IMR-90 (cell line): ENCODE results near the gene ADAM12. TPM values are rescaled to one million over a fixed set of nuclear protein-coding genes. Genes with fewer than 3 reads are reported as not detected.
A peak's percentile ranks its signal among the peaks of the same experiment; 100 is the strongest.

ENCODE experiments used
- ATAC-seq: fragments of 200-7000 bp; cut with Tn5 transposase; 2 replicates; pipeline ENCODE4 v1.9.1; 2020; ENCODE audit warnings: low read depth, mild to moderate bottlenecking, moderate library complexity
- BruUV-seq: library from RNA; stranded (reverse); fragments of 400-500 nt; replicated peaks from 2 replicates; lab custom pipeline; 2021; lab: Mats Ljungman, UMichigan
- CTCF ChIA-PET: fragments of 300-600 bp; formaldehyde crosslinking; extraction: SDS; loops from one replicate; lab custom pipeline; 2021; ENCODE audit warnings: antibody characterized with exemption; lab: Yijun Ruan, JAX
- POLR2A ChIA-PET: fragments of 300-600 bp; sonication (Branson Sonifier 250); formaldehyde crosslinking; loops from one replicate; lab custom pipeline; 2022; ENCODE audit warnings: antibody characterized with exemption; ENCODE audit not compliant: unreplicated experiment; lab: Charles Lee
- DNase-seq: peaks from one replicate; pipeline ENCODE4 v3.0.0; 2013
- H2AFZ ChIP-seq: replicated peaks from 2 replicates; pipeline ENCODE3; 2013; ENCODE audit warnings: low read length, mild to moderate bottlenecking; ENCODE audit not compliant: poor library complexity
- H2AK5ac ChIP-seq: 2 replicates; pipeline ENCODE4 v1.6.1; 2013; ENCODE audit warnings: low read depth, low read length, inconsistent platforms
- H2AK9ac ChIP-seq: replicated peaks from 2 replicates; pipeline ENCODE3; 2013; ENCODE audit warnings: mild to moderate bottlenecking, low read depth, low read length, moderate library complexity; ENCODE audit not compliant: poor library complexity
- H2BK120ac ChIP-seq: 2 replicates; pipeline ENCODE4 v1.6.1; 2013; ENCODE audit warnings: low read depth, low read length, inconsistent platforms
- H2BK15ac ChIP-seq: 3 replicates; pipeline ENCODE4 v1.6.1; 2013; ENCODE audit warnings: low read depth, low read length, inconsistent platforms
- H2BK20ac ChIP-seq: 2 replicates; pipeline ENCODE4 v1.6.1; 2013; ENCODE audit warnings: low read depth, mild to moderate bottlenecking, inconsistent platforms, low read length, moderate library complexity
- H2BK5ac ChIP-seq: 2 replicates; pipeline ENCODE4 v1.6.1; 2013; ENCODE audit warnings: mild to moderate bottlenecking, low read depth, low read length, inconsistent platforms; ENCODE audit not compliant: poor library complexity, severe bottlenecking
- H3K14ac ChIP-seq: replicated peaks from 2 replicates; pipeline ENCODE4 v1.6.1; 2013; ENCODE audit warnings: low read depth, low read length, inconsistent platforms
- H3K18ac ChIP-seq: 2 replicates; pipeline ENCODE4 v1.6.1; 2013; ENCODE audit warnings: low read depth, low read length, control low read depth
- H3K23ac ChIP-seq: 2 replicates; pipeline ENCODE4 v1.6.1; 2013; ENCODE audit warnings: low read depth, low read length, inconsistent platforms
- H3K27ac ChIP-seq: 2 replicates; pipeline ENCODE4 v1.5.1; 2013; ENCODE audit warnings: mild to moderate bottlenecking, control low read depth, low read length; ENCODE audit not compliant: insufficient read depth
- H3K27me3 ChIP-seq: 2 replicates; pipeline ENCODE4 v1.6.1; 2013; ENCODE audit warnings: low read length; ENCODE audit not compliant: control insufficient read depth, insufficient read depth
- H3K36me3 ChIP-seq: 2 replicates; pipeline ENCODE4 v1.6.1; 2013; ENCODE audit warnings: low read length, mixed read lengths; ENCODE audit not compliant: control insufficient read depth, insufficient read depth
- H3K4ac ChIP-seq: 2 replicates; pipeline ENCODE4 v1.6.1; 2013; ENCODE audit warnings: low read depth, low read length, inconsistent platforms
- H3K4me1 ChIP-seq: 2 replicates; pipeline ENCODE4 v1.6.1; 2013; ENCODE audit warnings: low read length, mixed read lengths; ENCODE audit not compliant: control insufficient read depth, insufficient read depth
- H3K4me2 ChIP-seq: 2 replicates; pipeline ENCODE4 v1.6.1; 2013; ENCODE audit warnings: low read depth, mild to moderate bottlenecking, control low read depth, low read length, moderate library complexity
- H3K4me3 ChIP-seq: 2 replicates; pipeline ENCODE4 v1.5.1; 2013; ENCODE audit warnings: low read depth, mild to moderate bottlenecking, control low read depth, low read length, moderate library complexity; ENCODE audit not compliant: insufficient read depth
- H3K56ac ChIP-seq: 2 replicates; pipeline ENCODE4 v1.6.1; 2013; ENCODE audit warnings: low read length, inconsistent platforms; ENCODE audit not compliant: insufficient read depth; ENCODE audit errors: extremely low read depth
- H3K79me1 ChIP-seq, 2 experiments: 2 replicates each; pipeline ENCODE4 v1.6.1; 2013; ENCODE audit warnings: low read length in 2 of 2, inconsistent platforms in 1 of 2, low read depth in 1 of 2
- H3K9ac ChIP-seq: 2 replicates; pipeline ENCODE4 v1.6.1; 2013; ENCODE audit warnings: low read depth, low read length, control low read depth
- H3K9me1 ChIP-seq: 2 replicates; pipeline ENCODE4 v1.6.1; 2013; ENCODE audit warnings: low read length, inconsistent platforms; ENCODE audit not compliant: insufficient read depth
- H3K9me3 ChIP-seq: 2 replicates; pipeline ENCODE4 v1.6.1; 2013; ENCODE audit warnings: low read length; ENCODE audit not compliant: control insufficient read depth, insufficient read depth
- H4K20me1 ChIP-seq: 2 replicates; pipeline ENCODE4 v1.6.1; 2013; ENCODE audit warnings: low read length, inconsistent platforms; ENCODE audit not compliant: insufficient read depth
- H4K5ac ChIP-seq: 2 replicates; pipeline ENCODE4 v1.6.1; 2013; ENCODE audit warnings: mild to moderate bottlenecking, low read depth, low read length, control low read depth
- H4K8ac ChIP-seq, 2 experiments: 2 replicates each; pipeline ENCODE4 v1.6.1; 2013; ENCODE audit warnings: low read depth in 2 of 2, low read length in 2 of 2, control low read depth in 1 of 2, inconsistent platforms in 1 of 2
- H4K91ac ChIP-seq: 2 replicates; pipeline ENCODE4 v1.6.1; 2013; ENCODE audit warnings: low read depth, low read length, inconsistent platforms; ENCODE audit not compliant: insufficient read depth
- BHLHE40 ChIP-seq: fragments of 150-350 bp; IDR thresholded peaks from 2 replicates; pipeline ENCODE4 v1.6.1; 2016; ENCODE audit warnings: mild to moderate bottlenecking, low read depth, low read length
- CEBPB ChIP-seq: IDR thresholded peaks from 2 replicates; pipeline ENCODE4 v1.6.1; 2012; ENCODE audit warnings: low read depth, low read length, improper control_type of control experiment
- CHD1 ChIP-seq: IDR thresholded peaks from 2 replicates; pipeline ENCODE4 v1.6.1; 2012; ENCODE audit warnings: low read depth, low read length, improper control_type of control experiment
- ELK1 ChIP-seq: fragments of 150-350 bp; IDR thresholded peaks from 2 replicates; pipeline ENCODE4 v1.6.1; 2016; ENCODE audit warnings: low read depth, mild to moderate bottlenecking, low read length, moderate library complexity, borderline replicate concordance
- MAFK ChIP-seq: IDR thresholded peaks from 2 replicates; pipeline ENCODE4 v1.6.1; 2012; ENCODE audit warnings: low read depth, low read length, improper control_type of control experiment
- POLR2A ChIP-seq: IDR thresholded peaks from 2 replicates; pipeline ENCODE4 v1.6.1; 2012; ENCODE audit warnings: mild to moderate bottlenecking, low read depth, low read length
- RAD21 ChIP-seq: IDR thresholded peaks from 2 replicates; pipeline ENCODE4 v1.6.1; 2012; ENCODE audit warnings: low read length, improper control_type of control experiment
- RFX5 ChIP-seq: IDR thresholded peaks from 2 replicates; pipeline ENCODE4 v1.8.0; 2012; ENCODE audit warnings: low read depth, mild to moderate bottlenecking, low read length, moderate library complexity
- WGBS, 2 experiments: methylation state at CpG; one replicate each; pipeline versions ENCODE4 v1.1.5 to v1.1.7; 2013; ENCODE audit warnings: missing lambda C conversion rate in 2 of 2; ENCODE audit not compliant: insufficient read length in 1 of 2; ENCODE audit errors: extremely low coverage in 2 of 2; 5-methylcytosine and 5-hydroxymethylcytosine counted together
- dilution Hi-C: fragments of 300-500 bp; cut with HindIII; formaldehyde crosslinking; loops from one replicate; pipeline ENCODE4 v1.14.3; 2018; ENCODE audit warnings: low sequenced_read_pairs; ENCODE audit not compliant: unreplicated experiment
- in situ Hi-C: fragments of 300-500 bp; cut with MboI; formaldehyde crosslinking; loops from 3 replicates; pipeline ENCODE4 v1.14.3; 2019; ENCODE audit warnings: low sequenced_read_pairs, inconsistent platforms, mixed read lengths
- intact Hi-C: fragments of 100-400 bp; cut with micrococcal nuclease; formaldehyde crosslinking; loops from 2 replicates; pipeline ENCODE4 v1.10.0; 2022
- polyA plus RNA-seq, 3 experiments: library from polyadenylated mRNA; depleted of rRNA; stranded (reverse); fragments of >200 nt; gene quantifications; 2 replicates each; pipeline ENCODE4 v1.2.3, GENCODE V29; 2012; ENCODE audit warnings: low replicate concordance in 1 of 3
- total RNA-seq: library from RNA; depleted of rRNA; stranded (reverse); fragments of >200 nt; gene quantifications from 2 replicates; pipeline ENCODE4 v1.2.3, GENCODE V29; 2012

The ADAM12 gene
- total and polyA plus RNA-seq, 2 of the 4 experiments (the other 2 are of a cell fraction): 9.6 to 10.2 TPM

GRCh38 chr10:126225672-126226008, 162.6 kb downstream of the ADAM12 start:
- no peak overlapping the region for H3K14ac ChIP-seq
- peak overlapping the region; percentile 13; the same call in 1 of the 2 replicates for H2BK120ac ChIP-seq
- dilution Hi-C loops: no loop called here
- H3K23ac ChIP-seq: no peak overlapping the region
- ChIA-PET POLR2A (interaction anchor here (0.6 kb wide), 1 partner anchor 85 kb away, joined by 3 read pairs; no protein-coding TSS in a partner anchor), CTCF (no interaction called here)
- peaks cover 0 to 5% of the 10 kb centered on the region in 2 experiments; a peak in 1 of 4 replicates for H3K79me1 ChIP-seq
- H3K9ac ChIP-seq: no peak overlapping the region
- H2BK5ac ChIP-seq: no peak overlapping the region
- BruUV-seq: no TSS peak
- in situ Hi-C loops: no loop called here
- no peak overlapping the region for H4K8ac ChIP-seq
- no peak overlapping the region for H3K18ac ChIP-seq
- no peaks in the 10 kb centered on the region for H3K27me3 ChIP-seq
- no peak overlapping the region for H2AK9ac ChIP-seq
- intact Hi-C loops: no loop called here
- peak overlapping the region; percentile 46; the same call in 1 of the 2 replicates for H4K91ac ChIP-seq
- no peak for ATAC-seq
- H3K4me1 ChIP-seq: peaks cover 8% of the 10 kb centered on the region; the same call in 1 of the 2 replicates
- H3K9me3 ChIP-seq: no peaks in the 10 kb centered on the region
- no peak overlapping the region for H3K4me3 ChIP-seq
- no peak overlapping the region for H3K4me2 ChIP-seq
- no peaks in the 10 kb centered on the region for H3K36me3 ChIP-seq
- no peak overlapping the region for H2BK15ac ChIP-seq
- H2AK5ac ChIP-seq: peak overlapping the region; percentile 11; the same call in 1 of the 2 replicates
- H3K27ac ChIP-seq: no peak overlapping the region
- no peak overlapping the region; the same call in 1 of the 2 replicates for H4K5ac ChIP-seq
- H2BK20ac ChIP-seq: peak overlapping the region; percentile 36; the same call in 1 of the 2 replicates
- H3K9me1 ChIP-seq: peaks cover 6% of the 10 kb centered on the region
- WGBS, 2 experiments: 89% methylated on average over 6 of the region's 9 CpGs; no CpG with 5 or more reads in 1 of the 2 experiments
- no peak overlapping the region for H2AFZ ChIP-seq
- 0 out of 2 replicates have a peak overlapping the region, but pooled peaks have one; percentile 13 for H3K4ac ChIP-seq
- H4K20me1 ChIP-seq: no peaks in the 10 kb centered on the region
- DNase-seq: no peak
- H3K56ac ChIP-seq: no peak overlapping the region
- TF ChIP-seq POLR2A (no peak), CEBPB (no peak), RAD21 (no peak), ELK1 (no peak), RFX5 (no peak), BHLHE40 (no peak), CHD1 (no peak), MAFK (no peak)
